IMR-90 (cell line): ENCODE measurements around the gene CD6. TPM values are rescaled to one million over a fixed set of nuclear protein-coding genes. Genes with fewer than 3 reads are reported as not detected.

Experiments used
- ATAC-seq: fragments of 200-7000 bp; cut with Tn5 transposase; 2 replicates; pipeline ENCODE4 v1.9.1; 2020; ENCODE audit warnings: low read depth, mild to moderate bottlenecking, moderate library complexity
- BruUV-seq: library from RNA; stranded (reverse); fragments of 400-500 nt; replicated peaks from 2 replicates; lab custom pipeline; 2021; lab: Mats Ljungman, UMichigan
- CTCF ChIA-PET: fragments of 300-600 bp; formaldehyde crosslinking; extraction: SDS; loops from one replicate; lab custom pipeline; 2021; ENCODE audit warnings: antibody characterized with exemption; lab: Yijun Ruan, JAX
- POLR2A ChIA-PET: fragments of 300-600 bp; sonication (Branson Sonifier 250); formaldehyde crosslinking; loops from one replicate; lab custom pipeline; 2022; ENCODE audit warnings: antibody characterized with exemption; ENCODE audit not compliant: unreplicated experiment; lab: Charles Lee
- DNase-seq: peaks from one replicate; pipeline ENCODE4 v3.0.0; 2013
- H2AFZ ChIP-seq: replicated peaks from 2 replicates; pipeline ENCODE3; 2013; ENCODE audit warnings: low read length, mild to moderate bottlenecking; ENCODE audit not compliant: poor library complexity
- H2AK5ac ChIP-seq: 2 replicates; pipeline ENCODE4 v1.6.1; 2013; ENCODE audit warnings: low read depth, low read length, inconsistent platforms
- H2AK9ac ChIP-seq: replicated peaks from 2 replicates; pipeline ENCODE3; 2013; ENCODE audit warnings: mild to moderate bottlenecking, low read depth, low read length, moderate library complexity; ENCODE audit not compliant: poor library complexity
- H2BK120ac ChIP-seq: 2 replicates; pipeline ENCODE4 v1.6.1; 2013; ENCODE audit warnings: low read depth, low read length, inconsistent platforms
- H2BK15ac ChIP-seq: 3 replicates; pipeline ENCODE4 v1.6.1; 2013; ENCODE audit warnings: low read depth, low read length, inconsistent platforms
- H2BK20ac ChIP-seq: 2 replicates; pipeline ENCODE4 v1.6.1; 2013; ENCODE audit warnings: low read depth, mild to moderate bottlenecking, inconsistent platforms, low read length, moderate library complexity
- H2BK5ac ChIP-seq: 2 replicates; pipeline ENCODE4 v1.6.1; 2013; ENCODE audit warnings: mild to moderate bottlenecking, low read depth, low read length, inconsistent platforms; ENCODE audit not compliant: poor library complexity, severe bottlenecking
- H3K14ac ChIP-seq: replicated peaks from 2 replicates; pipeline ENCODE4 v1.6.1; 2013; ENCODE audit warnings: low read depth, low read length, inconsistent platforms
- H3K18ac ChIP-seq: 2 replicates; pipeline ENCODE4 v1.6.1; 2013; ENCODE audit warnings: low read depth, low read length, control low read depth
- H3K23ac ChIP-seq: 2 replicates; pipeline ENCODE4 v1.6.1; 2013; ENCODE audit warnings: low read depth, low read length, inconsistent platforms
- H3K27ac ChIP-seq: 2 replicates; pipeline ENCODE4 v1.5.1; 2013; ENCODE audit warnings: mild to moderate bottlenecking, control low read depth, low read length; ENCODE audit not compliant: insufficient read depth
- H3K27me3 ChIP-seq: 2 replicates; pipeline ENCODE4 v1.6.1; 2013; ENCODE audit warnings: low read length; ENCODE audit not compliant: control insufficient read depth, insufficient read depth
- H3K36me3 ChIP-seq: 2 replicates; pipeline ENCODE4 v1.6.1; 2013; ENCODE audit warnings: low read length, mixed read lengths; ENCODE audit not compliant: control insufficient read depth, insufficient read depth
- H3K4ac ChIP-seq: 2 replicates; pipeline ENCODE4 v1.6.1; 2013; ENCODE audit warnings: low read depth, low read length, inconsistent platforms
- H3K4me1 ChIP-seq: 2 replicates; pipeline ENCODE4 v1.6.1; 2013; ENCODE audit warnings: low read length, mixed read lengths; ENCODE audit not compliant: control insufficient read depth, insufficient read depth
- H3K4me2 ChIP-seq: 2 replicates; pipeline ENCODE4 v1.6.1; 2013; ENCODE audit warnings: low read depth, mild to moderate bottlenecking, control low read depth, low read length, moderate library complexity
- H3K4me3 ChIP-seq: 2 replicates; pipeline ENCODE4 v1.5.1; 2013; ENCODE audit warnings: low read depth, mild to moderate bottlenecking, control low read depth, low read length, moderate library complexity; ENCODE audit not compliant: insufficient read depth
- H3K56ac ChIP-seq: 2 replicates; pipeline ENCODE4 v1.6.1; 2013; ENCODE audit warnings: low read length, inconsistent platforms; ENCODE audit not compliant: insufficient read depth; ENCODE audit errors: extremely low read depth
- H3K79me1 ChIP-seq, 2 experiments: 2 replicates each; pipeline ENCODE4 v1.6.1; 2013; ENCODE audit warnings: low read length in 2 of 2, inconsistent platforms in 1 of 2, low read depth in 1 of 2
- H3K9ac ChIP-seq: 2 replicates; pipeline ENCODE4 v1.6.1; 2013; ENCODE audit warnings: low read depth, low read length, control low read depth
- H3K9me1 ChIP-seq: 2 replicates; pipeline ENCODE4 v1.6.1; 2013; ENCODE audit warnings: low read length, inconsistent platforms; ENCODE audit not compliant: insufficient read depth
- H3K9me3 ChIP-seq: 2 replicates; pipeline ENCODE4 v1.6.1; 2013; ENCODE audit warnings: low read length; ENCODE audit not compliant: control insufficient read depth, insufficient read depth
- H4K20me1 ChIP-seq: 2 replicates; pipeline ENCODE4 v1.6.1; 2013; ENCODE audit warnings: low read length, inconsistent platforms; ENCODE audit not compliant: insufficient read depth
- H4K5ac ChIP-seq: 2 replicates; pipeline ENCODE4 v1.6.1; 2013; ENCODE audit warnings: mild to moderate bottlenecking, low read depth, low read length, control low read depth
- H4K8ac ChIP-seq, 2 experiments: 2 replicates each; pipeline ENCODE4 v1.6.1; 2013; ENCODE audit warnings: low read depth in 2 of 2, low read length in 2 of 2, control low read depth in 1 of 2, inconsistent platforms in 1 of 2
- H4K91ac ChIP-seq: 2 replicates; pipeline ENCODE4 v1.6.1; 2013; ENCODE audit warnings: low read depth, low read length, inconsistent platforms; ENCODE audit not compliant: insufficient read depth
- BHLHE40 ChIP-seq: fragments of 150-350 bp; IDR thresholded peaks from 2 replicates; pipeline ENCODE4 v1.6.1; 2016; ENCODE audit warnings: mild to moderate bottlenecking, low read depth, low read length
- CEBPB ChIP-seq: IDR thresholded peaks from 2 replicates; pipeline ENCODE4 v1.6.1; 2012; ENCODE audit warnings: low read depth, low read length, improper control_type of control experiment
- CHD1 ChIP-seq: IDR thresholded peaks from 2 replicates; pipeline ENCODE4 v1.6.1; 2012; ENCODE audit warnings: low read depth, low read length, improper control_type of control experiment
- CTCF ChIP-seq: conservative IDR thresholded peaks from 2 replicates; pipeline ENCODE4 v1.5.1; 2012; ENCODE audit warnings: mild to moderate bottlenecking, low read depth, low read length, improper control_type of control experiment
- ELK1 ChIP-seq: fragments of 150-350 bp; IDR thresholded peaks from 2 replicates; pipeline ENCODE4 v1.6.1; 2016; ENCODE audit warnings: low read depth, mild to moderate bottlenecking, low read length, moderate library complexity, borderline replicate concordance
- FOS ChIP-seq: fragments of 150-350 bp; IDR thresholded peaks from 2 replicates; pipeline ENCODE4 v1.6.1; 2016; ENCODE audit warnings: low read depth, low read length
- MAFK ChIP-seq: IDR thresholded peaks from 2 replicates; pipeline ENCODE4 v1.6.1; 2012; ENCODE audit warnings: low read depth, low read length, improper control_type of control experiment
- MAZ ChIP-seq: IDR thresholded peaks from 2 replicates; pipeline ENCODE4 v1.6.1; 2012; ENCODE audit warnings: low read depth, mild to moderate bottlenecking, low read length, improper control_type of control experiment, moderate library complexity, borderline replicate concordance
- MXI1 ChIP-seq: IDR thresholded peaks from 2 replicates; pipeline ENCODE4 v1.6.1; 2012; ENCODE audit warnings: low read depth, mild to moderate bottlenecking, low read length, moderate library complexity, borderline replicate concordance
- NFE2L2 ChIP-seq: fragments of 150-350 bp; IDR thresholded peaks from 2 replicates; pipeline ENCODE4 v1.6.1; 2016; ENCODE audit warnings: low read depth, mild to moderate bottlenecking, low read length
- POLR2A ChIP-seq: IDR thresholded peaks from 2 replicates; pipeline ENCODE4 v1.6.1; 2012; ENCODE audit warnings: mild to moderate bottlenecking, low read depth, low read length
- RAD21 ChIP-seq: IDR thresholded peaks from 2 replicates; pipeline ENCODE4 v1.6.1; 2012; ENCODE audit warnings: low read length, improper control_type of control experiment
- RCOR1 ChIP-seq: IDR thresholded peaks from 2 replicates; pipeline ENCODE4 v1.6.1; 2012; ENCODE audit warnings: mild to moderate bottlenecking, low read length, improper control_type of control experiment; ENCODE audit not compliant: insufficient replicate concordance
- RFX5 ChIP-seq: IDR thresholded peaks from 2 replicates; pipeline ENCODE4 v1.8.0; 2012; ENCODE audit warnings: low read depth, mild to moderate bottlenecking, low read length, moderate library complexity
- SMC3 ChIP-seq: fragments of 150-350 bp; IDR thresholded peaks from 2 replicates; pipeline ENCODE4 v1.6.1; 2016; ENCODE audit warnings: low read depth, mild to moderate bottlenecking, antibody characterized with exemption, low read length, moderate library complexity
- USF2 ChIP-seq: fragments of 150-350 bp; IDR thresholded peaks from 2 replicates; pipeline ENCODE4 v1.6.1; 2017; ENCODE audit warnings: mild to moderate bottlenecking, antibody characterized with exemption, low read length, low read depth
- WGBS, 2 experiments: methylation state at CpG; one replicate each; pipeline versions ENCODE4 v1.1.5 to v1.1.7; 2013; ENCODE audit warnings: missing lambda C conversion rate in 2 of 2; ENCODE audit not compliant: insufficient read length in 1 of 2; ENCODE audit errors: extremely low coverage in 2 of 2; 5-methylcytosine and 5-hydroxymethylcytosine counted together
- dilution Hi-C: fragments of 300-500 bp; cut with HindIII; formaldehyde crosslinking; loops from one replicate; pipeline ENCODE4 v1.14.3; 2018; ENCODE audit warnings: low sequenced_read_pairs; ENCODE audit not compliant: unreplicated experiment
- in situ Hi-C: fragments of 300-500 bp; cut with MboI; formaldehyde crosslinking; loops from 3 replicates; pipeline ENCODE4 v1.14.3; 2019; ENCODE audit warnings: low sequenced_read_pairs, inconsistent platforms, mixed read lengths
- intact Hi-C: fragments of 100-400 bp; cut with micrococcal nuclease; formaldehyde crosslinking; loops from 2 replicates; pipeline ENCODE4 v1.10.0; 2022
- polyA plus RNA-seq, 3 experiments: library from polyadenylated mRNA; depleted of rRNA; stranded (reverse); fragments of >200 nt; gene quantifications; 2 replicates each; pipeline ENCODE4 v1.2.3, GENCODE V29; 2012; ENCODE audit warnings: low replicate concordance in 1 of 3
- total RNA-seq: library from RNA; depleted of rRNA; stranded (reverse); fragments of >200 nt; gene quantifications from 2 replicates; pipeline ENCODE4 v1.2.3, GENCODE V29; 2012

Gene CD6
- total and polyA plus RNA-seq, 2 of the 4 experiments (the other 2 are of a cell fraction): not detected

GRCh38 chr11:60927600-60927999 is 43.9 kb upstream of the CD6 start:
- Histone ChIP-seq H2AK9ac (no peak overlapping the region), H4K5ac (no peak overlapping the region), H3K79me1 (peaks cover 5 to 28% of the 10 kb centered on the region in 2 experiments; a peak in 3 of 4 replicates), H3K14ac (no peak overlapping the region), H3K27ac (no peak overlapping the region), H4K20me1 (peaks cover 12% of the 10 kb centered on the region), H2BK20ac (no peak overlapping the region), H3K9me3 (no peaks in the 10 kb centered on the region), H3K18ac (no peak overlapping the region), H2BK5ac (no peak overlapping the region), H3K9ac (no peak overlapping the region), H3K4me1 (peaks cover 14% of the 10 kb centered on the region), H3K4me3 (no peak overlapping the region), H3K56ac (no peak overlapping the region), H2AFZ (no peak overlapping the region), H3K4me2 (no peak overlapping the region), H3K27me3 (no peaks in the 10 kb centered on the region), H2BK120ac (no peak overlapping the region), H3K9me1 (peaks cover 7% of the 10 kb centered on the region; the same call in 1 of the 2 replicates), H4K91ac (no peak overlapping the region), H3K23ac (no peak overlapping the region), H2AK5ac (no peak overlapping the region), H2BK15ac (no peak overlapping the region), H3K4ac (no peak overlapping the region), H4K8ac (no peak overlapping the region), H3K36me3 (peaks cover 34% of the 10 kb centered on the region)
- TF ChIP-seq RFX5 (no peak), RCOR1 (no peak), ELK1 (no peak), CHD1 (no peak), CTCF (no peak), MXI1 (no peak), RAD21 (no peak), POLR2A (no peak), NFE2L2 (no peak), MAFK (no peak), USF2 (no peak), CEBPB (no peak), MAZ (no peak), FOS (no peak), SMC3 (no peak), BHLHE40 (no peak)
- BruUV-seq: no TSS peak
- dilution Hi-C loops (no loop called here), in situ Hi-C loops (no loop called here), intact Hi-C loops (no loop called here)
- ATAC-seq: no peak
- ChIA-PET CTCF (no interaction called here), POLR2A (no interaction called here)
- DNase-seq: no peak
- WGBS, 2 experiments: 95% methylated on average over 8 of the region's 16 CpGs; no CpG with 5 or more reads in 1 of the 2 experiments
